OCI-M2 (cell line): ENCODE results near the gene SLK.

Experiments used
- DNase-seq: peaks from one replicate; lab custom pipeline; 2025; ENCODE audit not compliant: unreplicated experiment; lab: John Stamatoyannopoulos, UW

The SLK gene

GRCh38 chr10:103966671-103967447 lies at the start of gene SLK:
Gene SLK, plus strand, starts transcription at chr10:103967140. Its CDS starts 606 bp downstream, at chr10:103967746.
- no peak for DNase-seq

- DNase-seq: no peak
Observed at GRCh38 chr10:103917302-103918052, 49.5 kb upstream of the SLK start.

GRCh38 chr10:103918053-103918846 lies 48.7 kb upstream of the SLK start, which contains the start of gene STN1:
Gene STN1, minus strand, starts transcription at chr10:103918184. Its CDS starts 590 bp downstream, at chr10:103917594.
- DNase-seq: peak; percentile 83

GRCh38 chr10:103919648-103920025 lies 47.3 kb upstream of the SLK start:
- DNase-seq: no peak

GRCh38 chr10:103921248-103921647 lies 45.7 kb upstream of the SLK start:
- no peak for DNase-seq

- peak; percentile 14 for DNase-seq
Observed at GRCh38 chr10:103921750-103922195, 45.2 kb upstream of the SLK start.

GRCh38 chr10:103922659-103923058 lies 44.3 kb upstream of the SLK start:
- no peak for DNase-seq

GRCh38 chr10:103923502-103923901 lies 43.4 kb upstream of the SLK start:
- no peak for DNase-seq

GRCh38 chr10:103925591-103925990 lies 41.3 kb upstream of the SLK start:
- DNase-seq: no peak

- no peak for DNase-seq
Observed at GRCh38 chr10:103926722-103927319, 40.1 kb upstream of the SLK start.

- DNase-seq: no peak
Observed at GRCh38 chr10:103928784-103929183, 38.2 kb upstream of the SLK start.

GRCh38 chr10:103929381-103929921 lies 37.5 kb upstream of the SLK start:
- DNase-seq: no peak

- DNase-seq: no peak
Observed at GRCh38 chr10:103930449-103930848, 36.5 kb upstream of the SLK start.

GRCh38 chr10:103930881-103931280 lies 36.1 kb upstream of the SLK start:
- no peak for DNase-seq

GRCh38 chr10:103931603-103932002 lies 35.3 kb upstream of the SLK start:
- no peak for DNase-seq

GRCh38 chr10:103932271-103932670 lies 34.7 kb upstream of the SLK start:
- DNase-seq: no peak

- no peak for DNase-seq
Observed at GRCh38 chr10:103932971-103933370, 34.0 kb upstream of the SLK start.

- no peak for DNase-seq
Observed at GRCh38 chr10:103933557-103934121, 33.3 kb upstream of the SLK start.

- no peak for DNase-seq
Observed at GRCh38 chr10:103934308-103934707, 32.6 kb upstream of the SLK start.

GRCh38 chr10:103936022-103936421 lies 30.9 kb upstream of the SLK start:
- no peak for DNase-seq
